NB4 (cell line): Measurements from ENCODE around the gene SNAPC3.
A peak's percentile ranks its signal among the peaks of the same experiment; 100 is the strongest.

Experiments used
- CTCF ChIP-seq: IDR thresholded peaks from one replicate; pipeline ENCODE4 v1.5.1; 2012; ENCODE audit warnings: low read depth, low read length
- MYC ChIP-seq: IDR thresholded peaks from 2 replicates; pipeline ENCODE4 v1.6.1; 2011; ENCODE audit warnings: low read depth, low read length
- POLR2A ChIP-seq: IDR thresholded peaks from 2 replicates; pipeline ENCODE4 v1.6.1; 2011; ENCODE audit warnings: mild to moderate bottlenecking; ENCODE audit not compliant: insufficient read length; ENCODE audit errors: extremely low read depth

GRCh38 chr9:15374310-15374709, 48.4 kb upstream of the SNAPC3 start:
- TF ChIP-seq CTCF (no peak), MYC (0 out of 2 replicates have a peak, but pooled peaks have one; percentile 12), POLR2A (no peak)
